ENCODE data around the gene MYO9B. TPM values are rescaled to one million over a fixed set of nuclear protein-coding genes. Genes with fewer than 3 reads are reported as not detected.

The MYO9B gene
- total RNA-seq, 1 experiment from 2014 or later = 94.3 TPM

GRCh38 chr19:17244618-17245534, 169.3 kb downstream of the MYO9B start (continued):
- TF ChIP-seq PREB (CRISPR knock-in tag; IDR thresholded peaks at IDR 0.05; ENCODE audit: borderline replicate concordance) (no peak), ZBTB21 (CRISPR knock-in tag; IDR thresholded peaks at IDR 0.05; ENCODE audit: borderline replicate concordance) (no peak), ZNF121 (CRISPR knock-in tag; IDR thresholded peaks at IDR 0.05) (no peak), USF1 (CRISPR knock-in tag; IDR thresholded peaks at IDR 0.05) (no peak), CDX4 (CRISPR knock-in tag; IDR thresholded peaks at IDR 0.05; ENCODE audit: borderline replicate concordance) (no peak), MXD4 (CRISPR knock-in tag; IDR thresholded peaks at IDR 0.05; ENCODE audit: borderline replicate concordance) (no peak), RELA (CRISPR knock-in tag; IDR thresholded peaks at IDR 0.05; ENCODE audit: borderline replicate concordance) (no peak), ATF6 (CRISPR knock-in tag; IDR thresholded peaks at IDR 0.05) (no peak), GRHL2 (CRISPR knock-in tag; IDR thresholded peaks at IDR 0.05; ENCODE audit: insufficient replicate concordance, severe bottlenecking) (no peak), CREM (CRISPR knock-in tag; IDR thresholded peaks at IDR 0.05) (no peak; the same call in 1 of the 2 replicates), FOXP1 (CRISPR knock-in tag; IDR thresholded peaks at IDR 0.05; ENCODE audit: borderline replicate concordance) (peak; percentile 65; the same call in 1 of the 2 replicates), AR (CRISPR knock-in tag; IDR thresholded peaks at IDR 0.05) (no peak), ZNF232 (CRISPR knock-in tag; IDR thresholded peaks at IDR 0.05) (no peak), MYBL2 (CRISPR knock-in tag; IDR thresholded peaks at IDR 0.05) (no peak), ZBTB43 (CRISPR knock-in tag; IDR thresholded peaks at IDR 0.05) (no peak), ZNF263 (CRISPR knock-in tag; IDR thresholded peaks at IDR 0.05; ENCODE audit: low read depth) (no peak), RORB (CRISPR knock-in tag; IDR thresholded peaks at IDR 0.05) (no peak), IRF1 (CRISPR knock-in tag; IDR thresholded peaks at IDR 0.05) (0 out of 2 replicates have a peak, but pooled peaks have one; percentile 34), E2F4 (CRISPR knock-in tag; IDR thresholded peaks at IDR 0.05; ENCODE audit: borderline replicate concordance, low read depth) (no peak; the same call in 1 of the 2 replicates), GTF2I (CRISPR knock-in tag; conservative IDR thresholded peaks at IDR 0.05) (peak; percentile 55; the same call in 1 of the 2 replicates), ZNF512 (CRISPR knock-in tag; IDR thresholded peaks at IDR 0.05; ENCODE audit: borderline replicate concordance) (no peak), NR3C1 (CRISPR knock-in tag; conservative IDR thresholded peaks at IDR 0.05; ENCODE audit: low read depth) (no peak), SP1 (CRISPR knock-in tag; conservative IDR thresholded peaks at IDR 0.05) (0 out of 2 replicates have a peak, but pooled peaks have one; percentile 21), ZNF423 (CRISPR knock-in tag; IDR thresholded peaks at IDR 0.05) (no peak), ETV6 (CRISPR knock-in tag; IDR thresholded peaks at IDR 0.05) (no peak), PRRX2 (CRISPR knock-in tag; IDR thresholded peaks at IDR 0.05) (no peak)
